Fibroblast of gingiva (primary cell): Measurements from ENCODE around the gene U2SURP.
"Not testable (repeated sequence)": the region's sequence is repeated elsewhere in the genome, so short reads cannot be mapped to it uniquely, and the experiment has no call there.

ENCODE experiments used
- DNase-seq: peaks from one replicate; pipeline ENCODE4 v3.0.0-alpha.2; 2011; ENCODE audit warnings: low read depth

Gene U2SURP

GRCh38 chr3:143071776-143072175, 70.4 kb downstream of the U2SURP start:
- no peak for DNase-seq

GRCh38 chr3:143072298-143073020, 71.1 kb downstream of the U2SURP start:
- not testable (repeated sequence) for DNase-seq

DNA sequence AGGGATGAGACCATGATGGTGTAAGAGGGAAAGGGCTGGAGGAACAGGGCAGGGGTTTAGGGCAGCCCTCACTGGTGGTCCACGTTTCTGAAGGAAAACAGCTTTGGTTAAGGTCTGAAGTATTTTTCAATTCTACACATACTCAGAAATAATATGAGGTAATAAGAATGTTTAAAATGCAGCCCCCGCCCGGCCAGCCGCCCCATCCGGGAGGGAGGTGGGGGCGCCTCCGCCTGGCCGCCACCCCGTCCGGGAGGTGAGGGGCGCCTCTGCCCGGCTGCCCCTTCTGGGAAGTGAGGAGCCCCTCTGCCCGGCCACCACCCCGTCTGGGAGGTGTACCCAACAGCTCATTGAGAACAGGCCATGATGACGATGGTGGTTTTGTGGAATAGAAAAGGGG, 72.2 kb downstream of the U2SURP start:
- not testable (repeated sequence) for DNase-seq

DNA sequence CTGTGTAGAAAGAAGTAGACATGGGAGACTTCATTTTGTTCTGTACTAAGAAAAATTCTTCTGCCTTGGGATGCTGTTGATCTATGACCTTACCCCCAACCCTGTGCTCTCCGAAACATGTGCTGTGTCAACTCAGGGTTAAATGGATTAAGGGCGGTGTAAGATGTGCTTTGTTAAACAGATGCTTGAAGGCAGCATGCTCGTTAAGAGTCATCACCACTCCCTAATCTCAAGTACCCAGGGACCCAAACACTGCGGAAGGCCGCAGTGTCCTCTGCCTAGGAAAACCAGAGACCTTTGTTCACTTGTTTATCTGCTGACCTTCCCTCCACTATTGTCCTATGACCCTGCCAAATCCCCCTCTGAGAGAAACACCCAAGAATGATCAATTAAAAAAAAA, 72.6 kb downstream of the U2SURP start:
- DNase-seq, result not testable (repeated sequence)

- DNase-seq, result peak; percentile 27
Measured at GRCh38 chr3:143078883-143079282, 77.5 kb downstream of the U2SURP start.

DNA sequence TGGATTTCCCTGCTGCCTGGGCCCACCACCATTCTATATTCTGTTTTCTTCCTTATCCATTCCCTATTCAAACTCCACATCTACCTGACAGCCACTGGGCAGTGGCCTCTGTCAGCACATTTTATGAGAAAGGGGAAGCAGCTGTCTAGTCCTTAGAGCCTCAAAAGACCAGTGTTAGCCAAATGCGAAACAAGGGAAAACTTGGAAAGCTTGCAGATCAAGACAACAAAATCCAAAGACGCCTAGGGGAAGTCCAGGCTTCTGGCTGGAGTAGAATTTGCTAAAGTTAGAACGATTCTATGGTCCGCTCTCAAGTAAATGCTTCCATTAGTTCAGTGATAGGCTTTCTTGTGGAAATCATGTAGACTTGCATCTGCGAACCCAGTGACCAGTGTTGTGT, 78.8 kb downstream of the U2SURP start:
- DNase-seq, result no peak

DNA sequence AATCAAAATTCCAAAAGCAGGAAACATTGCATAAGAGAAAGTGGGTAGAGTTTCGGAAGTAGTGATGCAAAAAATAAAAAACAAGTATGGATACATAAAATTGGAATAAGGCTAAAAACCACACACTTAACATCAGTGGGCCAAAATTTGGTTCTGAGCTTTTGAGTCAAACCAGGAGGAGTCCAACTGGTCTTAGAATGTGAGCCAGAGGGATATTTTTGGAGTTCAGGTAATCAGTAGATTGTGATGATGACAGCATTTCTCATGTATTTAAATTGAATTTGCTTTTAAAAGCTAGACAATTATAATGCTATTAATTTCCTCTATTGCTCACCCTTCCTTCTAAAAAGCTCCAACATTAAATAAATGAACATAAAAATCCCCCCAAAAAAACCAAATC, 80.0 kb downstream of the U2SURP start:
- DNase-seq, result no peak

DNA sequence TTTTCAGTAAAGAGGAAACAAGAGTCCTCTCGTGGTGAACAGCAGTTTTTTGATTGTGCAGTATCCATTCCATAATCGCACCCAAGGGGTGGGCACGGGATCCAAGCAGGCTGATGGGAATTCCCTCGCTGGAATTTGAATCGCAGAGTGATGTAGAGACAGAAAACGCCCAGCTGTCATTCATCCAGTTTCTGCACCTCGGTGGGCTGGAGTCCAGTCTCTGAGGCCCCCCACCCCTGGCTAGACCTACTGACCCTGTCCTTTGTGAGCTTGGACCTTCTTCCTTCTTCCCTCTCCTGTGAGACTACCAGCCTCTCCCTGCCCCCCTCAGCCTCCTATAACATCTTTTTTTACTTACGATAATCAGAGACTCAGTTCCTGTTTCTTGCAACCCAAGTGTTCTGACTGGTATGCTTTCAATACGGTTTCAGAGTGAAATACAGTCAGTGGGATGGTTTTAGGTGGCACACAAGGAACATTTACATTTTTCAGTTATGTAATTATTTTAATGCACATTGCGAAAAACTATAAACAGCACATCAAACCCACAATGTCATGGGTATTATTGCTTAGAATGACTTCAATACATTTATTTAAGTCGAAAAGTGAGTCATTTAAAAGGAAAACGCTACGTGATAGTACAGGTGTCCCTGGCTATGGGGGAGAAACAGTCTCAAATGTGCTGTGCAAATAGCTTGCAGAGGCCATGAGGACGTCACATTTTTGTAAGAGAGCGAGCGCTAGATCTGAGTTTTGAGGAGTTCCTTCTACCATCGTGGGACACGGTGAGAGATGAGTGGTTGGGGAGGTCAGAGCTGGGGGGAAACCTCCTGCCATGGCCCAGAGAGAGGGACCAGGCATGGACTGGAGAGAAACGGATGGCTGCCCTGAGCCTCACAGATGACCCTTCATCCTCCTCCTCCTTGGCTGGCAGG, 80.7 kb downstream of the U2SURP start:
- no peak for DNase-seq

DNA sequence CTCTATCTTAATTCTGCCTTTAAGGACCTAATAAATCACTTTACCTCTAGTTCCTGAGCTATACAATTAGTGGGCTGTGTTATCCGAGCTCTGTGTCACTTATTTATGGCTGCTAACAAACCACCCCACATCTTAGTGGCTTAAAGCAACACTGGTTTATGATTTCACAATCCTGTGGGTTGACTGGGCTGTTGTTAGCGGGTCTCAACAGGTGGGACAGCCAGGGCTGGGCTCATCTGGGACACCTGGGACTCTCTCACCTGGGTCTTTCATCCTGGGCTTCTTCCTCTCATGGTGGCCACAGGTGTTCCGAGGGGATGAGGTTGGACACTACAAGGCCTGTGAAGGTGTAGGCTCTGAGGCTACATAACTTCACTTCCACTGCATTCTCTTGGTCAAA, 82.4 kb downstream of the U2SURP start:
- no peak for DNase-seq

- DNase-seq, result peak; percentile 22
Measured at GRCh38 chr3:143084856-143085731, 83.7 kb downstream of the U2SURP start.

DNA sequence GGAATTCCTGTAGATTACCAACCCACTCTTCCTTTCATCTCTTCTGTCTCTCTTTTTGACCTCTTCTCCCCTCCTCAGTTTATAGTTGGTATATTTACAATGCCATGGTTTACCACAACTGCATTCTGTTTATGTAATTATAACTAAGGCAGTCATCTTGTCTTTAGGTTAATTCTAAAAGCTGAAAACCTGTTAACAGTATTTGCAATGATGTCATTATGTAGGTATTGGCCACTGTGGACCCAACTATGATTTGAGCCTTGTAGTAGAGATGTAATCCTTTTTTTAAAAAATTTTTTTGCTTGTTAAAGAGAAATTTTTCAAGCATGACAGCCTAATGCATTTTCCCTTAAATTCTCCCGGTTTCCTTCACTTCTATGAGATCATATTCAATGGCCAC, 87.5 kb downstream of the U2SURP start:
- no peak for DNase-seq

DNA sequence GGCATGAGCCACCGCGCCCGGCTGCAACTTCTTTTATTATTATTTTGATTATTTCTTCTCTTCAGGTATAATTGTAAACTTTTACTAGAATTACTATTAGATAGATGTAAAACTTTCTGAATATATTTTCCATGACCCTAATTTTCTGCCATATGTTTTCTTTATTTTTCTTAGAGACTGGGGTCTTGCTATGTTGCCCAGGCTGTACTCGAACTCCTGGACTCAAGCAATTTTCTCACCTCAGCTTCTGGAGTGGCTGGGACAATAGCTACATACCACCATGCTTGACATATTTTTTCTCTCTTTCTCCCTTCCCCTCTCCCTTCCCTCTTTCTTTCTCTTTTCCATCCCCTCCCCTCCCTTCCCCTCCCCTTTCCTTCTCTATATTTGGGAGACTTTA, 88.6 kb downstream of the U2SURP start:
- no peak for DNase-seq

- DNase-seq, result no peak
Measured at GRCh38 chr3:143090486-143090885, 89.1 kb downstream of the U2SURP start.

GRCh38 chr3:143090976-143091837, 89.8 kb downstream of the U2SURP start:
- DNase-seq, result no peak

DNA sequence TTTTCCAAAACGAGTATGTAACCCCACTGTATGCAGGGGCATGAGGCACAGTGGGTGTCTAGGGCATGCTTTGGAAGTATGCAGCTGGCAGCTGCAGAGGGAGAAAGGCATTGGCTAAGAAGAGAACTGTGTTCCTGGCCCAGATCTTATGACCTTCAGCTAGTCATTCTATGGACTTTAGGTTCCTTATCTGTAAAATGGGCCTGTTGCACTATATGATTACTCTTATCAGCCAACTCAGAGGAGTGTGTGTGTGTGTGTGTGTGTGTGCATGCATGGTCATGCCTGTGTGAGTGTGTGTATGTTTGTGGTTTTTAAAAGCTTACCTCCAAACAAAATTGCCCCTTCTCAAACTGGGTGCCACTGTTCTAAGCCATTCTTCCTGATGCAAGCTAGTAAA, 90.8 kb downstream of the U2SURP start:
- DNase-seq, result no peak

- no peak for DNase-seq
Measured at GRCh38 chr3:143095813-143096212, 94.4 kb downstream of the U2SURP start.

DNA sequence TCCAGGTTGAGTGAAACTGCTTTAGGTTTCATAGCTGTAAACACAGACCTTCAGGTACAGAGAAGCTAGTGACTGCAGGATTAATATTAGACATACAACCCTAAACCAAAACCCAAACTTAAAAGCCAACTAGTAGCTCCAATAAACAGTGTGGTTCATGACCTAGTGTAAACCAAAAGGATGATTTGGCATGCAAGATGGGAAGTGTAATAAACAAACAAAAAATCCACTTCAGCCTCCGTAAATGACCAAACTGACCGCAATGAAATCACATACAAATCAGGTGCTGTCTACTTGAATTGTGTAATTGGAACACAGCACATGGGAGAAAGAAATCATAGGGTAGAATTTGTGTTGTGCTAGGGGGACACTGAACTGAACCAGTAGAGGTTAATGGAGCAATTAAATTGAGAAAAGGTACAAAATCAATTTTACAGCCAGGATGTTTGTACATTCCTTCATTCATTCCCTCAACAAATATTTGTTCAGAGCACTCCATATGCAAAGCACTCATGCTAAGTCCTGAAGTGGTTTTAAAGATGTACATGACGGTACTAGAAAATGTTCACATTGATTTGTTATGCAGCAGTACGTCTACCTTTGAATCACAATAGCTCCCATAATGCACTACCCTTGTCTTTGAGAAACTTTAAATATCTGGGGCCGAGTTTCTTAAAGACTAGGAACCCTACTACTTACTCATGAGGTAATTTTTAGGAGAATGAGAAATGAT, 96.8 kb downstream of the U2SURP start:
- no peak for DNase-seq

DNA sequence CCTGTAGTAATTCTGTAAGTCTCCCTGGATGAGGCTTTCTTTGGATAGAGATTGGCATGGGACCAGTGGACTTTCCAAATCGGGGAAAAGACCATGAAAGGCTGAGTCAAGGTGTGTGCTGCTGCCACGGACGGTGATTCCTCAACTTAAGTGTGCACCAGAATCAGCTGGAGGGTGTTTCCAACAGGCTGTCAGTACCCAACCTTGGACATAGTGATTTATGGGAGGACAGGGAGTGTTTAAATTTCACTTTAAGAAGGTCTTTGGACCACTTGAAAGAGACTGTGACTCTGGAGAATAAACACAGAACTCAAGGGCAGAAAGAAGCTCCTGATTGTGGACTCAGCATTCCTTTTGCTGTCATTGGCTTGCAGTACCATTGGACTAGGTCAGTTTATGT, 97.8 kb downstream of the U2SURP start:
- no peak for DNase-seq

- DNase-seq, result peak; percentile 51
Measured at GRCh38 chr3:143099690-143100089, 98.3 kb downstream of the U2SURP start.

DNA sequence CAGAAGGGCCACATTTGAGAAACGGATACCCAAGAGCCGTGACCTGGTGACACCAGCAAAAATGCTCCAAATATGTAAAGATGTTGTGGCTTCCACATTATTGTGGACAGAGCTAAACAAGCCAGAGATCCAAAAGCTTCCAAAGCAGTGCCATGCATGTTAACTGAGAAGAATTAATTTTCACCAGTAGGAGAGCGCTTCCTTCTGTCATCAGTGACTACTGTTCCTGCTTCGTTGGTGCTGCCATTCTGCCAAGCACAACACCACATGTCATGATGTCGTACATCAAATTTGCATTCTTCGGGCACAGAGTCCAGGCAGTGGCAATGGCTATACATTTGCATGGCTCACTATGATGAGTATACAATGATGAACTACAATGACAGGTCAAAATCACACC, 99.1 kb downstream of the U2SURP start:
- no peak for DNase-seq
